Chondrocyte (in vitro differentiated cells): ENCODE measurements around the gene TEX44. TPM values are rescaled to one million over a fixed set of nuclear protein-coding genes. Genes with fewer than 3 reads are reported as not detected.

Experiments used
- DNase-seq: peaks from one replicate; pipeline ENCODE4 v3.0.0; 2021; ENCODE audit warnings: mixed read lengths, low spot score
- H3K27ac Mint-ChIP-seq: one replicate; pipeline ENCODE4 v1.8.0; 2021; ENCODE audit warnings: mild to moderate bottlenecking, moderate library complexity, mixed read lengths; ENCODE audit not compliant: unreplicated experiment
- H3K27me3 Mint-ChIP-seq: 2 replicates; pipeline ENCODE4 v1.8.0; 2021; ENCODE audit warnings: low read depth, mixed read lengths
- H3K36me3 Mint-ChIP-seq: 2 replicates; pipeline ENCODE4 v1.8.0; 2021; ENCODE audit warnings: low read depth, mixed read lengths
- H3K4me1 Mint-ChIP-seq: 2 replicates; pipeline ENCODE4 v1.8.0; 2021; ENCODE audit warnings: low read depth, mild to moderate bottlenecking, mixed read lengths
- H3K4me3 Mint-ChIP-seq: one replicate; pipeline ENCODE4 v1.8.0; 2021; ENCODE audit warnings: mild to moderate bottlenecking, moderate library complexity, mixed read lengths; ENCODE audit not compliant: unreplicated experiment
- H3K9me3 Mint-ChIP-seq: 2 replicates; pipeline ENCODE4 v1.8.0; 2021; ENCODE audit warnings: low read depth, mixed read lengths
- CTCF ChIP-seq: fragments of 200-600 bp; sonication (generic); IDR thresholded peaks from 2 replicates; pipeline ENCODE4 v1.5.0; 2021; ENCODE audit warnings: antibody characterized with exemption, mild to moderate bottlenecking, moderate library complexity
- long read RNA-seq: library from polyadenylated mRNA; stranded (forward); transcript quantifications from one replicate; pipeline ENCODE4 v2.0.0, GENCODE V29; 2021
- total RNA-seq: library from RNA; stranded (reverse); gene quantifications from 3 replicates; pipeline ENCODE4 v1.2.1, GENCODE V29; 2021

Gene TEX44
- total RNA-seq = not detected in 3 replicates
- long read RNA-seq = 0 reads

- Mint-ChIP-seq H3K4me3 (no peak within 1 kb of the TSS), H3K27me3 (no peaks in the 10 kb centered on the region), H3K4me1 (no peaks in the 10 kb centered on the region), H3K27ac (no peak within 1 kb of the TSS), H3K9me3 (no peaks in the 10 kb centered on the region), H3K36me3 (no peaks in the 10 kb centered on the region)
- TF ChIP-seq CTCF = no peak
- DNase-seq = no peak
Measured at GRCh38 chr2:231592636-231593145, at the start of gene TEX44. Gene TEX44, plus strand, starts transcription at chr2:231592864. Its CDS starts 88 bp downstream, at chr2:231592952.

GRCh38 chr2:231545105-231545902, 47.4 kb upstream of the TEX44 start:
- Mint-ChIP-seq H3K27me3 (no peaks in the 10 kb centered on the region), H3K9me3 (peaks cover 9% of the 10 kb centered on the region), H3K4me1 (peaks cover 22% of the 10 kb centered on the region), H3K4me3 (no peak overlapping the region), H3K27ac (peak overlapping the region; percentile 70), H3K36me3 (peaks cover 2% of the 10 kb centered on the region)
- no peak for TF ChIP-seq CTCF
- no peak for DNase-seq

GRCh38 chr2:231546014-231546715, 46.5 kb upstream of the TEX44 start:
- Mint-ChIP-seq H3K27me3 (no peaks in the 10 kb centered on the region), H3K27ac (peak overlapping the region; percentile 70), H3K9me3 (peaks cover 9% of the 10 kb centered on the region), H3K36me3 (peaks cover 2% of the 10 kb centered on the region), H3K4me3 (no peak overlapping the region), H3K4me1 (peaks cover 22% of the 10 kb centered on the region)
- DNase-seq = no peak
- no peak for TF ChIP-seq CTCF

GRCh38 chr2:231547315-231548110, 45.2 kb upstream of the TEX44 start:
- no peak for DNase-seq
- H3K36me3 Mint-ChIP-seq = peaks cover 2% of the 10 kb centered on the region
- H3K27ac Mint-ChIP-seq = no peak overlapping the region
- peaks cover 6% of the 10 kb centered on the region for H3K9me3 Mint-ChIP-seq
- H3K4me3 Mint-ChIP-seq = no peak overlapping the region
- H3K27me3 Mint-ChIP-seq = no peaks in the 10 kb centered on the region
- H3K4me1 Mint-ChIP-seq = peaks cover 12% of the 10 kb centered on the region
- TF ChIP-seq CTCF = no peak

GRCh38 chr2:231548752-231549151, 43.9 kb upstream of the TEX44 start:
- Mint-ChIP-seq H3K9me3 (peaks cover 11% of the 10 kb centered on the region), H3K4me1 (peaks cover 11% of the 10 kb centered on the region), H3K4me3 (no peak overlapping the region), H3K27me3 (no peaks in the 10 kb centered on the region), H3K36me3 (peaks cover 9% of the 10 kb centered on the region), H3K27ac (no peak overlapping the region)
- DNase-seq = no peak
- no peak for TF ChIP-seq CTCF
